Measurements from ENCODE around the gene CAMTA1. TPM values are rescaled to one million over a fixed set of nuclear protein-coding genes. Genes with fewer than 3 reads are reported as not detected.

The CAMTA1 gene
- total RNA-seq, 1 donor from 2014 or later, result 81.6 TPM

GRCh38 chr1:7485826-7486225, 700.6 kb downstream of the CAMTA1 start:
- H3K27ac Mint-ChIP-seq (ENCODE audit: unreplicated experiment), result no peak overlapping the region
- no peak for TF ChIP-seq CTCF (IDR thresholded peaks at IDR 0.05)
- H3K27me3 Mint-ChIP-seq (ENCODE audit: unreplicated experiment), result no peaks in the 10 kb centered on the region
- H3K4me1 Mint-ChIP-seq (ENCODE audit: unreplicated experiment), result peaks cover 8% of the 10 kb centered on the region
- no peaks in the 10 kb centered on the region for H3K9me3 Mint-ChIP-seq (ENCODE audit: unreplicated experiment)
- DNase-seq (ENCODE audit: extremely low spot score, unreplicated experiment), result no peak
- no peak overlapping the region for H3K4me3 Mint-ChIP-seq (ENCODE audit: unreplicated experiment)
- H3K36me3 Mint-ChIP-seq (ENCODE audit: unreplicated experiment), result no peaks in the 10 kb centered on the region

GRCh38 chr1:7487766-7488474, 702.7 kb downstream of the CAMTA1 start:
- no peak for DNase-seq (ENCODE audit: extremely low spot score, unreplicated experiment)
- Mint-ChIP-seq H3K4me3 (ENCODE audit: unreplicated experiment) (no peak overlapping the region), H3K27ac (ENCODE audit: unreplicated experiment) (no peak overlapping the region), H3K36me3 (ENCODE audit: unreplicated experiment) (no peaks in the 10 kb centered on the region), H3K9me3 (ENCODE audit: unreplicated experiment) (no peaks in the 10 kb centered on the region), H3K4me1 (ENCODE audit: unreplicated experiment) (peaks cover 14% of the 10 kb centered on the region), H3K27me3 (ENCODE audit: unreplicated experiment) (no peaks in the 10 kb centered on the region)
- TF ChIP-seq CTCF (IDR thresholded peaks at IDR 0.05), result no peak

GRCh38 chr1:7488475-7488842, 703.2 kb downstream of the CAMTA1 start:
- Mint-ChIP-seq H3K4me1 (ENCODE audit: unreplicated experiment) (peaks cover 10% of the 10 kb centered on the region), H3K36me3 (ENCODE audit: unreplicated experiment) (no peaks in the 10 kb centered on the region), H3K27me3 (ENCODE audit: unreplicated experiment) (no peaks in the 10 kb centered on the region), H3K9me3 (ENCODE audit: unreplicated experiment) (no peaks in the 10 kb centered on the region), H3K27ac (ENCODE audit: unreplicated experiment) (no peak overlapping the region), H3K4me3 (ENCODE audit: unreplicated experiment) (no peak overlapping the region)
- no peak for TF ChIP-seq CTCF (IDR thresholded peaks at IDR 0.05)
- no peak for DNase-seq (ENCODE audit: extremely low spot score, unreplicated experiment)

GRCh38 chr1:7489586-7489985, 704.3 kb downstream of the CAMTA1 start:
- Mint-ChIP-seq H3K27me3 (ENCODE audit: unreplicated experiment) (no peaks in the 10 kb centered on the region), H3K9me3 (ENCODE audit: unreplicated experiment) (no peaks in the 10 kb centered on the region)
- no peak for DNase-seq (ENCODE audit: extremely low spot score, unreplicated experiment)

GRCh38 chr1:7490576-7490975, 705.3 kb downstream of the CAMTA1 start:
- TF ChIP-seq CTCF (IDR thresholded peaks at IDR 0.05), result no peak
- Mint-ChIP-seq H3K9me3 (ENCODE audit: unreplicated experiment) (no peaks in the 10 kb centered on the region), H3K27ac (ENCODE audit: unreplicated experiment) (no peak overlapping the region), H3K27me3 (ENCODE audit: unreplicated experiment) (no peaks in the 10 kb centered on the region), H3K4me1 (ENCODE audit: unreplicated experiment) (peaks cover 10% of the 10 kb centered on the region), H3K36me3 (ENCODE audit: unreplicated experiment) (no peaks in the 10 kb centered on the region), H3K4me3 (ENCODE audit: unreplicated experiment) (no peak overlapping the region)
- DNase-seq (ENCODE audit: extremely low spot score, unreplicated experiment), result no peak

More at GRCh38 chr1:7489586-7489985, 704.3 kb downstream of the CAMTA1 start:
- Mint-ChIP-seq H3K4me1 (ENCODE audit: unreplicated experiment) (peaks cover 10% of the 10 kb centered on the region), H3K4me3 (ENCODE audit: unreplicated experiment) (no peak overlapping the region), H3K36me3 (ENCODE audit: unreplicated experiment) (no peaks in the 10 kb centered on the region), H3K27ac (ENCODE audit: unreplicated experiment) (no peak overlapping the region)
- TF ChIP-seq CTCF (IDR thresholded peaks at IDR 0.05), result no peak
